Sigmoid colon (tissue), 7 donors: ENCODE results near the gene SLC6A18. TPM values are rescaled to one million over a fixed set of nuclear protein-coding genes. Genes with fewer than 3 reads are reported as not detected.

ENCODE experiments used
- DNase-seq: peaks from one replicate; pipeline ENCODE4 v3.0.0-alpha.2; 2019
- H3K27ac ChIP-seq, 4 donors: fragments of 200-600 bp; sonication (generic); one replicate each; pipeline ENCODE4 v1.5.1; 2016 to 2019; ENCODE audit warnings: mild to moderate bottlenecking in 1 of 4
- H3K27me3 ChIP-seq, 3 donors: fragments of 200-600 bp; sonication (generic); one replicate each; pipeline ENCODE4 v1.5.1; 2019; ENCODE audit warnings: mild to moderate bottlenecking in 1 of 3
- H3K36me3 ChIP-seq, 4 donors: fragments of 200-600 bp; sonication (generic); one replicate each; pipeline ENCODE4 v1.5.1; 2016 to 2019
- H3K4me1 ChIP-seq, 4 donors: fragments of 200-600 bp; sonication (generic); one replicate each; pipeline ENCODE4 v1.5.1; 2017 to 2019
- H3K4me3 ChIP-seq, 4 donors: fragments of 200-600 bp; sonication (generic); one replicate each; pipeline ENCODE4 v1.5.1; 2017 to 2019; ENCODE audit warnings: mild to moderate bottlenecking in 2 of 4, moderate library complexity in 1 of 4
- H3K9me3 ChIP-seq, 4 donors: fragments of 200-600 bp in 3 of 4; sonication (generic) in 3 of 4; one replicate each; pipeline versions ENCODE4 v1.5.1 to v1.6.1; 2013 to 2019
- EP300 ChIP-seq, 4 donors: sonication (generic); formaldehyde crosslinking; IDR thresholded peaks; one replicate each; pipeline ENCODE4 v1.6.1; 2017; ENCODE audit warnings: antibody characterized with exemption in 4 of 4
- POLR2A ChIP-seq, 2 donors: fragments of 450-650 bp; IDR thresholded peaks; one replicate each; pipeline ENCODE4 v1.6.1; 2016; ENCODE audit warnings: antibody characterized with exemption in 2 of 2, mild to moderate bottlenecking in 2 of 2, moderate library complexity in 2 of 2
- POLR2AphosphoS5 ChIP-seq, 4 donors: sonication (generic); formaldehyde crosslinking; IDR thresholded peaks; one replicate each; pipeline ENCODE4 v1.6.1; 2017; ENCODE audit warnings: antibody characterized with exemption in 4 of 4
- WGBS, 2 donors: extraction: QIAGEN DNeasy Blood & Tissue Kit; methylation state at CpG; one replicate each; pipeline ENCODE4 v1.1.7; 2013; 5-methylcytosine and 5-hydroxymethylcytosine counted together
- intact Hi-C: fragments of 100-400 bp; cut with DNase I; formaldehyde crosslinking; loops from one replicate; pipeline ENCODE4 v1.15.1; 2023
- polyA plus RNA-seq, 3 donors: library from polyadenylated mRNA; stranded (reverse); fragments of 200-250 nt; gene quantifications; one replicate each; pipeline ENCODE4 v1.2.3, GENCODE V29; 2013
- total RNA-seq, 4 donors: library from RNA; depleted of rRNA; stranded (reverse); fragments of >200 nt; gene quantifications; one replicate each; pipeline ENCODE4 v1.1.0, GENCODE V29; 2016
- TF ChIP-seq, protein P1 (sequence below), 4 experiments: fragments of 450-650 bp in 3 of 4; fragments of 200-600 bp in 1 of 4; IDR thresholded peaks; one replicate each; pipeline ENCODE4 v1.5.1; 2016 to 2019; ENCODE audit warnings: antibody characterized with exemption in 4 of 4, mild to moderate bottlenecking in 3 of 4, moderate library complexity in 2 of 4
- donor health status: healthy with polysubstance abuse.
- donor health status: Bipolar disorder and iron deficiency.
- donor health status: healthy.

Gene SLC6A18
- total and polyA plus RNA-seq, 7 donors, result 0.07 TPM; not detected in 6

DNA sequence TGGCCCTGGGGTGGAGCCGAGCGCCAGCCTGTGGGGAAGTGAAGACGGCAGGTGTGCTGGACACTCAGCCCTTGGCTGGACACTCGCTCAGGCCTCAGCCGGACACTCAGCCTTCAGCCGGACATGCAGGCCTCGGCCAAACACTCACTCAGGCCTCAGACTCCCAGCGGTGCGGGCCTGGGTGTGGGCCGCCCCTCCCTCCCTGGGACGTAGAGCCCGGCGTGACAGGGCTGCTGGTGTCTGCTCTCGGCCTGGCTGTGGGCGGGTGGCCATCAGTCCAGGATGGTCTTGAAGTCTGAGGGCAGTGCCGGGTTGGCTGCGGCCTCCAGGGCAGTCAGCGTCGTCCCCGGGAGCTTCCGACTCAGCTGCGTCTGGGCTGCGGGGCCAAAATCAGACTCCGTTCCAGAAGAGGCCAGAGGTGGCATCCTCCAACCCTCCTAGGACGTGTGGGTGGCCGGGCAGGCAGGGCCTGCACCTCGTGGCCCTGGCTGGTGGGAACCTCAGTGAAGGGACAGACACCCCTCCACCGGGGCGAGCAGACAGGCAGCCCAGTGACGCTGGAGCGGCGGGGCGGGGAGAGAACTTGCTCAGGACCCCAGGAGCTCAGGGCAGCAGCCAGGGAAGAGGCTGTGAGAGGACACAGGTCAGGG, 28.4 kb downstream of the SLC6A18 start:
- TF ChIP-seq POLR2AphosphoS5 (IDR thresholded peaks at IDR 0.05) (no peak), POLR2A (IDR thresholded peaks at IDR 0.05) (no peak), EP300 (IDR thresholded peaks at IDR 0.05) (no peak)
- TF ChIP-seq, protein P1, sequence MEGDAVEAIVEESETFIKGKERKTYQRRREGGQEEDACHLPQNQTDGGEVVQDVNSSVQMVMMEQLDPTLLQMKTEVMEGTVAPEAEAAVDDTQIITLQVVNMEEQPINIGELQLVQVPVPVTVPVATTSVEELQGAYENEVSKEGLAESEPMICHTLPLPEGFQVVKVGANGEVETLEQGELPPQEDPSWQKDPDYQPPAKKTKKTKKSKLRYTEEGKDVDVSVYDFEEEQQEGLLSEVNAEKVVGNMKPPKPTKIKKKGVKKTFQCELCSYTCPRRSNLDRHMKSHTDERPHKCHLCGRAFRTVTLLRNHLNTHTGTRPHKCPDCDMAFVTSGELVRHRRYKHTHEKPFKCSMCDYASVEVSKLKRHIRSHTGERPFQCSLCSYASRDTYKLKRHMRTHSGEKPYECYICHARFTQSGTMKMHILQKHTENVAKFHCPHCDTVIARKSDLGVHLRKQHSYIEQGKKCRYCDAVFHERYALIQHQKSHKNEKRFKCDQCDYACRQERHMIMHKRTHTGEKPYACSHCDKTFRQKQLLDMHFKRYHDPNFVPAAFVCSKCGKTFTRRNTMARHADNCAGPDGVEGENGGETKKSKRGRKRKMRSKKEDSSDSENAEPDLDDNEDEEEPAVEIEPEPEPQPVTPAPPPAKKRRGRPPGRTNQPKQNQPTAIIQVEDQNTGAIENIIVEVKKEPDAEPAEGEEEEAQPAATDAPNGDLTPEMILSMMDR (IDR thresholded peaks at IDR 0.05), result no peak

DNA sequence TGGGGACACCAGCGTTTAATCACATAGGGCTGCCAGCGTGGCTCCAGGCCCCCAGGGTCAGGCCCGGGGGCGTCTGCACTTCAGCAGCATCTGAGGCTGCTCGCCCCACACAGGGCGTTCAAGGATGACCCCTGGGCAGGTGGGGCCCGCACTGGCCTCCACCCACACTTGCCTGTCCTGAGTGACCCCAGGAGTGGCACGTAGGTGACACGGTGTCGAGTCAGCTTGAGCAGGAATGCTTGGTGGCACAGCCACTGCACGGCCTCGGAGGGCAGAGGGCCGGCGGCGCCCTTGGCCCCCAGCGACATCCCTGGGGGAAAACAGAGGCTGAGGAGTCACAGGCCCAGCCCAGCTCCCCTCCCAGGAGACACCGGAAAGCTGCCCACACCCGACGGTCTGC, 29.0 kb downstream of the SLC6A18 start:
- 88 to 90% methylated on average over 19 of the region's 19 CpGs for WGBS, 2 donors
- Histone ChIP-seq H3K27me3 (peaks cover 0 to 12% (median 0%) of the 10 kb centered on the region in 3 donors), H3K4me3 (no peak overlapping the region), H3K4me1 (no peaks in the 10 kb centered on the region), H3K27ac (no peak overlapping the region), H3K9me3 (no peaks in the 10 kb centered on the region), H3K36me3 (no peaks in the 10 kb centered on the region)
- intact Hi-C loops, result no loop called here
- no peak for DNase-seq
- TF ChIP-seq EP300 (IDR thresholded peaks at IDR 0.05), result no peak
- TF ChIP-seq POLR2AphosphoS5 (IDR thresholded peaks at IDR 0.05), result no peak
- TF ChIP-seq, protein P1 (IDR thresholded peaks at IDR 0.05), result no peak
- TF ChIP-seq POLR2A (IDR thresholded peaks at IDR 0.05), result no peak

More for the DNA sequence above, 28.4 kb downstream of the SLC6A18 start:
- 89 to 90% methylated on average over 33 of the region's 33 CpGs for WGBS, 2 donors
- no peaks in the 10 kb centered on the region for H3K9me3 ChIP-seq
- intact Hi-C loops, result no loop called here
- peaks cover 0 to 18% (median 0%) of the 10 kb centered on the region in 3 donors for H3K27me3 ChIP-seq
- H3K27ac ChIP-seq, result no peak overlapping the region
- H3K36me3 ChIP-seq, result no peaks in the 10 kb centered on the region
- DNase-seq, result no peak
- H3K4me1 ChIP-seq, result no peaks in the 10 kb centered on the region
- no peak overlapping the region for H3K4me3 ChIP-seq

DNA sequence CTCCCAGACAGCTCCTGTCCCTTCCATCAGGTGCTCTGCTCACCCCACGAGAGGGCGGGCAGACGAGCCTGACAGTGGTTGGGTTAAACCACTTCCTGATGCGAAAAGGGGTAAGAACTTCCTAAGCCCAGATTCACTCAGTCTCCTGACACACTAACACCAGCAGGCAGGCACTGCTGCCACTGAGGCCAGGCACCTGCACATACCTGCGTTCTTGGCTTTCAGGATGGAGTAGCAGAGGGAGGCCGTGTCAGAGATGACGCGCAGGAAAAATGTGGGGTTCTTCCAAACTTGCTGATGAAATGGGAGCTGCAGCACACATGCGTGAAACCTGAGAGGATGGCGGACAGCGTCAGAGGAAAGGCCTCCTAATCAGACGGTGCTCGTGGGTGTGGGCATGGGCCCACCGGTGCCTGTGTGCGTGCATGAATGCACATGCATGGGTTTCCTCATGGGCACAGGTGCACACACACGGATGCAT, 29.9 kb downstream of the SLC6A18 start:
- intact Hi-C loops, result no loop called here
- Histone ChIP-seq H3K4me1 (no peaks in the 10 kb centered on the region), H3K27me3 (peaks cover 0 to 9% (median 0%) of the 10 kb centered on the region in 3 donors), H3K36me3 (no peaks in the 10 kb centered on the region), H3K9me3 (no peaks in the 10 kb centered on the region), H3K27ac (no peak overlapping the region), H3K4me3 (no peak overlapping the region)
- 63 to 82% methylated on average over 16 of the region's 16 CpGs for WGBS, 2 donors
- TF ChIP-seq, protein P1 (IDR thresholded peaks at IDR 0.05), result no peak
- TF ChIP-seq POLR2A (IDR thresholded peaks at IDR 0.05), result no peak
- no peak for TF ChIP-seq EP300 (IDR thresholded peaks at IDR 0.05)
- no peak for TF ChIP-seq POLR2AphosphoS5 (IDR thresholded peaks at IDR 0.05)
- DNase-seq, result no peak

DNA sequence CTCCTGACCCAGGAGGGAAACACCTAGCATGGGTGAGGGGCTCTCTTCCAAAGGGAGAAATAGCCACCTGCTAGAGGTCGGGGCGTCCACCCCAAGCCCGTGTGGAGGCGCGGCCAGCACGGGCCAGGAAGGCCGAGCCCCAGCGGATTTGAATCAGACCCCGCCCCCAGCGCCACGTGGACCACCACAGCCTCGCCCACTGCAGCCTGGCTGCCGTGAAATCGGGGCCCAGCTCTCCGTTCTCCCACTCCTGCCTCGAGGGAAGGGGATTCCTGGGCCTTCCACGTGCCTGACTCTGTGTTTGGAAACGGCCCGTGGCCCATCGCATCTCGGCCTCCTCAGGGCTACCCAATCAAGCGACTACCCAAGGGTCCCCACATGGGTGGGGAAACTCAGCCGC, 31.6 kb downstream of the SLC6A18 start:
- Histone ChIP-seq H3K9me3 (peaks cover 0 to 4% (median 3%) of the 10 kb centered on the region in 4 donors), H3K36me3 (no peaks in the 10 kb centered on the region), H3K4me1 (no peaks in the 10 kb centered on the region), H3K4me3 (no peak overlapping the region), H3K27ac (no peak overlapping the region), H3K27me3 (peaks cover 0 to 9% (median 0%) of the 10 kb centered on the region in 3 donors)
- intact Hi-C loops, result no loop called here
- WGBS, 2 donors, result 90% methylated on average over 23 of the region's 23 CpGs
- DNase-seq, result no peak
- TF ChIP-seq EP300 (IDR thresholded peaks at IDR 0.05) (no peak), POLR2A (IDR thresholded peaks at IDR 0.05) (no peak), POLR2AphosphoS5 (IDR thresholded peaks at IDR 0.05) (no peak)
- TF ChIP-seq, protein P1 (IDR thresholded peaks at IDR 0.05), result no peak
